ENCODE results near the gene CYP4F8.

- TF ChIP-seq CTCF (IDR thresholded peaks at IDR 0.05) = no peak
- TF ChIP-seq POLR2A (IDR thresholded peaks at IDR 0.05) = no peak
Observed at GRCh38 chr19:15643387-15643786, 28.4 kb downstream of the CYP4F8 start.
